T-cell (primary cell): ENCODE results near the gene LNP1. TPM values are rescaled to one million over a fixed set of nuclear protein-coding genes. Genes with fewer than 3 reads are reported as not detected.

Source experiments
- ATAC-seq, 4 experiments: fragments of 200-7000 bp in 3 of 4; fragments of 150-1000 bp in 1 of 4; cut with Tn5 transposase; replicated peaks in 1 of 4; 1 replicate in 3 of 4; 2 replicates in 1 of 4; pipeline ENCODE4 v1.10.0; 2021; ENCODE audit warnings: moderate library complexity in 3 of 4, mild to moderate bottlenecking in 2 of 4, moderate number of reproducible peaks in 1 of 4
- CTCF ChIA-PET, 2 donors: fragments of 300-600 bp; sonication (Branson Sonifier 250); formaldehyde crosslinking; loops; one replicate each; lab custom pipeline; 2022; ENCODE audit warnings: antibody characterized with exemption in 2 of 2; lab: Charles Lee
- POLR2A ChIA-PET, 2 donors: fragments of 300-600 bp; sonication (Branson Sonifier 250); formaldehyde crosslinking; loops; one replicate each; lab custom pipeline; 2022; ENCODE audit warnings: antibody characterized with exemption in 2 of 2; lab: Charles Lee
- DNase-seq, 35 experiments: peaks; one replicate each; pipeline versions ENCODE4 v3.0.0 to v3.0.0-alpha.2; 2013 to 2023
- H3K27ac ChIP-seq: one replicate; pipeline ENCODE4 v1.5.1; 2013; ENCODE audit warnings: low read length
- H3K27me3 ChIP-seq, 2 experiments: replicated peaks in 1 of 2; 1 replicate in 1 of 2; 2 replicates in 1 of 2; pipeline versions ENCODE4 v1.6.1 to v1.7.0; 2013; ENCODE audit warnings: low read length in 1 of 2, mixed read lengths in 1 of 2; ENCODE audit not compliant: control insufficient read depth in 2 of 2, insufficient read depth in 2 of 2; ENCODE audit errors: extremely low read depth in 1 of 2
- H3K36me3 ChIP-seq, 2 donors: 1 replicate in 1 of 2; 2 replicates in 1 of 2; pipeline versions ENCODE4 v1.6.1 to v1.7.0; 2013; ENCODE audit warnings: low read length in 1 of 2; ENCODE audit not compliant: control insufficient read depth in 2 of 2, insufficient read depth in 1 of 2; ENCODE audit errors: extremely low read depth in 1 of 2
- H3K4me1 ChIP-seq, 2 experiments: 1 replicate in 1 of 2; 2 replicates in 1 of 2; pipeline versions ENCODE4 v1.6.1 to v1.7.0; 2013; ENCODE audit warnings: low read length in 2 of 2, mixed read lengths in 1 of 2; ENCODE audit not compliant: insufficient read depth in 2 of 2, control insufficient read depth in 1 of 2; ENCODE audit errors: extremely low read depth in 1 of 2
- H3K4me3 ChIP-seq, 2 donors: 1 replicate in 1 of 2; 2 replicates in 1 of 2; pipeline versions ENCODE4 v1.5.1 to v1.7.0; 2013; ENCODE audit warnings: mild to moderate bottlenecking in 2 of 2, low read length in 1 of 2, moderate library complexity in 1 of 2; ENCODE audit not compliant: control insufficient read depth in 1 of 2; ENCODE audit errors: extremely low read depth in 1 of 2
- H3K9me3 ChIP-seq: 2 replicates; pipeline ENCODE4 v1.7.0; 2013
- H3K27ac Mint-ChIP-seq, 2 donors: one replicate each; pipeline ENCODE4 v1.8.0; 2020 to 2021; ENCODE audit warnings: mild to moderate bottlenecking in 2 of 2, mixed read lengths in 2 of 2
- H3K27me3 Mint-ChIP-seq, 2 donors: one replicate each; pipeline ENCODE4 v1.8.0; 2021 to 2022; ENCODE audit warnings: mixed read lengths in 2 of 2
- H3K36me3 Mint-ChIP-seq: one replicate; pipeline ENCODE4 v1.8.0; 2021; ENCODE audit warnings: mixed read lengths
- H3K4me1 Mint-ChIP-seq, 3 donors: one replicate each; pipeline ENCODE4 v1.8.0; 2020 to 2022; ENCODE audit warnings: mixed read lengths in 3 of 3, mild to moderate bottlenecking in 1 of 3
- H3K4me3 Mint-ChIP-seq, 3 donors: one replicate each; pipeline ENCODE4 v1.8.0; 2020 to 2022; ENCODE audit warnings: mild to moderate bottlenecking in 3 of 3, mixed read lengths in 3 of 3, moderate library complexity in 3 of 3
- H3K9me3 Mint-ChIP-seq, 3 donors: one replicate each; pipeline ENCODE4 v1.8.0; 2020 to 2022; ENCODE audit warnings: mixed read lengths in 3 of 3
- WGBS: methylation state at CpG from one replicate; pipeline ENCODE4 v1.1.5; 2013; ENCODE audit warnings: missing lambda C conversion rate; ENCODE audit not compliant: insufficient coverage; 5-methylcytosine and 5-hydroxymethylcytosine counted together
- total RNA-seq, 35 experiments: library from RNA in 6 of 35; stranded (reverse) in 6 of 35; fragments of 120-200 nt in 1 of 35; gene quantifications; one replicate each; pipeline versions ENCODE4 v1.2.1 to v1.2.4 and lab custom pipeline; 2013 to 2026

LNP1 gene
- total RNA-seq, 5 donors from 2014 or later (not counting 1 experiment from before 2014, with no cell fraction given) = 0.88 to 1.7 (median 1.4) TPM

DNA sequence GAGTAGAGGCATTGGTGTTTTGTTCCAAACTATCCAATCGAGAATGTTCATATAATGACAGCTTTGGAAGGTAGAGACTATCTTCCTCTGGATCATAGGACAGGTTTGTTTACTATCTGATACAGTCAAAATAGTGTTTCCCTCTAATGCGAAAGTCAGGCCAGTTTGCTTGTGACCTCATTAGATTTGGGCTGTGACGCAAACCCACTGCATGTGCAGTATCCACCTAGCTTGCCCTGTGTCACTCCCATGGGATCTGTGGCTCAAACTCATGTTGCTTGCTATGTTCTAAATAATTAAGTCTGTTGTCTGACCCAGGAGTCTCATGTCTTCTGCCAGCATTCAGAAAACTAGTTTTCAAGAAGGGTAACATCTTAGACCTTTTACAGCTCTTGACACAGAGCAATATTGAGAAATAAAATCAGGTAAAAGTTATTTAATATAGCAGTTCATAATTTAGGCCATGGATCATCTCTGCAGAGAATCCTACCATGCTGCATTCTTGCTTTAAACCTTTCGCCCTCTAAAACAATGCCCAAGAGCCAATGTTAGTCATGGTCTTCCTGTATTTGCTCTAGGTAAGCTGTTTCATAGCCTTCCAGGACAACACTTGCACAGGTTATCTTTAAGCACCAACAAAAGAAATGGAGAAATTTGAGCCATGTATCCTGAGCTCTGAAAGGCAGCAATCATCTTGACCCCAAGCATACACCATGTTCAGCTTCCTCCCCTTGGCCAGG is 40.4 kb upstream of the LNP1 start:
- Mint-ChIP-seq H3K36me3 (peaks cover 62% of the 10 kb centered on the region), H3K27ac (peak overlapping the region in 1 of 2 donors; percentile 8), H3K27me3 (no peaks in the 10 kb centered on the region)

DNA sequence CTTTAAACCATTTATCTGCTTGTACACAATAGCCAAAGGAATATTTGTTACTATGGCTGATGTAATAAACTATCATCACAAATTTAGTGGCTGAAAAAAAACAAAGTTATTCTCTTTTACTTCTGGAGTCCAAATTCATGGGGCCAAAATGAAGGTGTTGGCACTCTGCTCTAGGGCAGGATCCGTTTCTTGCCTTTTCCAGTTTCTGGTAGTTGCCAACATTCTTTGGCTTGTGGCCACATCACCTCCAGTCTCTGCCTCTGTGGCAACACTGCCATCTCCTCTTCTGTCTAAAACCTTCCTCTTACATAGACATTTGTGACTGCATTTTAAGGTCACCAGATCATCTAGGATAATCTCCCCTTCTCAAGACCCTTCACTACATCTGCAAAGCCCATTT is 39.4 kb upstream of the LNP1 start:
- Histone ChIP-seq H3K27ac (no peak overlapping the region), H3K4me1 (no peaks in the 10 kb centered on the region), H3K36me3 (peaks cover 5 to 33% of the 10 kb centered on the region in 2 donors), H3K4me3 (no peak overlapping the region), H3K27me3 (no peaks in the 10 kb centered on the region), H3K9me3 (no peaks in the 10 kb centered on the region)
- ATAC-seq (no peak), DNase-seq (no peak)
- no peaks in the 10 kb centered on the region for H3K27me3 Mint-ChIP-seq
- 100% methylated on average over 1 of the region's 1 CpG for WGBS
- no peak overlapping the region for H3K4me3 Mint-ChIP-seq
- H3K36me3 Mint-ChIP-seq = peaks cover 64% of the 10 kb centered on the region
- H3K4me1 Mint-ChIP-seq = no peaks in the 10 kb centered on the region
- H3K9me3 Mint-ChIP-seq = peaks cover 4% of the 10 kb centered on the region in 3 donors
- H3K27ac Mint-ChIP-seq = peak overlapping the region in 1 of 2 donors; percentile 34
- ChIA-PET POLR2A (no interaction called here), CTCF (interaction anchor here in 1 of 2 donors (0.6 kb wide), 1 partner anchor 206 kb away, joined by 5 read pairs; no protein-coding TSS in a partner anchor)

More for the DNA sequence above, 40.4 kb upstream of the LNP1 start:
- no peaks in the 10 kb centered on the region for H3K27me3 ChIP-seq
- H3K4me1 ChIP-seq = no peaks in the 10 kb centered on the region
- no peak overlapping the region for H3K27ac ChIP-seq
- H3K9me3 ChIP-seq = no peaks in the 10 kb centered on the region
- DNase-seq = no peak
- peaks cover 3 to 29% of the 10 kb centered on the region in 2 donors for H3K36me3 ChIP-seq
- WGBS = 97% methylated on average over 3 of the region's 4 CpGs
- Mint-ChIP-seq H3K9me3 (peaks cover 4% of the 10 kb centered on the region in 3 donors), H3K4me3 (no peak overlapping the region), H3K4me1 (no peaks in the 10 kb centered on the region)
- no peak overlapping the region for H3K4me3 ChIP-seq
- ATAC-seq = no peak
- ChIA-PET CTCF (no interaction called here), POLR2A (interaction anchor here (0.5 to 0.6 kb wide), 2 partner anchors 223 to 461 kb away, joined by 3 read pairs; no protein-coding TSS in a partner anchor)

DNA sequence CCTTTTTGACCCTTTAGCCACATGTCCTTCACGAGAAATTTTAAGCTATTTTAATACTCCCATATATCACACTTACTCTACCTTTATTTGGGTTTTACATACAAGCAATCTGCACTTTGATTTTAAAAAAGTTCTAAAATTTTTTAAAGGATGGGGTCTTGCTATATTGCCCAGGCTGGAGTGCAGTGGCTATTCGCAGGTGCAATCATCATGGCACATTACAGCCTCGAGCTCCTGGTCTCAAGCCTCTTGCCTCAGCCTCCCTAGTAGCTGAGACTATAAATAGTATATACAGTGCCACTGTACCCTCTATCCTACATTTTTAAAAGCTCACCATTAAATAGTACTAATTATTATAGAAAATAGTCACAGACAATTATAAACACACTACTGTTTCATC is 36.9 kb upstream of the LNP1 start:
- peaks cover 4% of the 10 kb centered on the region in 3 donors for H3K9me3 Mint-ChIP-seq
- peaks cover 7 to 38% of the 10 kb centered on the region in 2 donors for H3K36me3 ChIP-seq
- no peak overlapping the region for H3K27ac ChIP-seq
- H3K27ac Mint-ChIP-seq = no peak overlapping the region
- no peaks in the 10 kb centered on the region for H3K4me1 ChIP-seq
- WGBS = no CpG with 5 or more reads among the region's 3 CpGs
- POLR2A ChIA-PET = interaction anchor here in 1 of 2 donors (0.6 kb wide), 1 partner anchor 22 kb away, joined by 3 read pairs; no protein-coding TSS in a partner anchor
- DNase-seq (no peak), ATAC-seq (no peak)
- no peak overlapping the region for H3K4me3 ChIP-seq
- no peaks in the 10 kb centered on the region for H3K4me1 Mint-ChIP-seq
- CTCF ChIA-PET = interaction anchor here in 1 of 2 donors (0.6 kb wide), 1 partner anchor 1864 kb away, joined by 7 read pairs; no protein-coding TSS in a partner anchor
- H3K27me3 ChIP-seq = no peaks in the 10 kb centered on the region
- H3K9me3 ChIP-seq = no peaks in the 10 kb centered on the region
- peaks cover 71% of the 10 kb centered on the region for H3K36me3 Mint-ChIP-seq
- no peaks in the 10 kb centered on the region for H3K27me3 Mint-ChIP-seq
- H3K4me3 Mint-ChIP-seq = no peak overlapping the region

DNA sequence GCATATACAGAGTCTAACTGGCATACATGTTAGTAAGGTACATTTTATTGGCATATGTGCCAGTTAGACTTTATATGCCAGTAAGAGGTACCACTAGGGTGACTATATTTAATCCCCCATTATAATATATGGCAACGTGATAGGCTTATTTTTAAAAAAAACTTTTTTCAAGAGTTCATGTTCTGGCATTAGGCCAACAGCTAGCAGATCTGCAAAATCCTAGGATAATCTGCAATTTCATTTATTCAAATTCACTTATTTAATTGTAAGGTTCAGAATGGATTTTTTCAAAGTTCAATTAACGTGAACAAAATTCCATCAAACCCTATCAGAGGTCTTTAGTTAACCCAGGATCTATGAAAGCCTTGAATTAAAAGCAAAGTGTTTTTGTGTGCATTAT is 34.9 kb upstream of the LNP1 start:
- no peaks in the 10 kb centered on the region for H3K4me1 ChIP-seq
- DNase-seq (no peak), ATAC-seq (no peak)
- no peaks in the 10 kb centered on the region for H3K9me3 ChIP-seq
- no peak overlapping the region for H3K4me3 ChIP-seq
- peaks cover 7 to 49% of the 10 kb centered on the region in 2 donors for H3K36me3 ChIP-seq
- no peak overlapping the region for H3K4me3 Mint-ChIP-seq
- H3K27ac Mint-ChIP-seq = no peak overlapping the region
- no CpG with 5 or more reads among the region's 2 CpGs for whole genome bisulfite sequencing
- POLR2A ChIA-PET = no interaction called here
- H3K27ac ChIP-seq = no peak overlapping the region
- peaks cover 60% of the 10 kb centered on the region for H3K36me3 Mint-ChIP-seq
- no peaks in the 10 kb centered on the region for H3K27me3 Mint-ChIP-seq
- peaks cover 4% of the 10 kb centered on the region in 3 donors for H3K9me3 Mint-ChIP-seq
- H3K4me1 Mint-ChIP-seq = no peaks in the 10 kb centered on the region
- H3K27me3 ChIP-seq = no peaks in the 10 kb centered on the region
- CTCF ChIA-PET = interaction anchor here in 1 of 2 donors (0.7 kb wide), 1 partner anchor 381 kb away, joined by 3 read pairs; no protein-coding TSS in a partner anchor

DNA sequence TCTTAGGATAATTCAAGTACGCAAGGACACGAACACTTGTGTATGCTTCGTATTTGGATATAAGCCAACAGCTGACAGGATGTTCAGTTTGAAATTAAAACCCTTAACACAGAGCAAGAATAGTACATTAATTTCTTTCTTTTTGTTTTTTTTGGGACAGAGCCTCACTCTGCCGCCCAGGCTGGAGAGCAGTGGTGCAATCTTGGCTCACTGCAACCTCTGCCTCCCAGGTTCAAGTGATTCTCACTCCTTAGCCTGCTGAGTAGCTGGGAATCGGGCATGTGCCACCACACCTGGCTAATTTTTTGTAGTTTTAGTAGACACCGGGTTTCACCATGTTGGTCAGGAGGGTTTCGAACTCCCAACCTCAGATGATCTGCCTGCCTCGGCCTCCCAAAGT is 32.9 kb upstream of the LNP1 start:
- WGBS = 100% methylated on average over 2 of the region's 8 CpGs
- no peak for ATAC-seq
- Mint-ChIP-seq H3K9me3 (no peaks in the 10 kb centered on the region), H3K27ac (no peak overlapping the region), H3K36me3 (peaks cover 55% of the 10 kb centered on the region), H3K4me3 (no peak overlapping the region), H3K27me3 (no peaks in the 10 kb centered on the region), H3K4me1 (no peaks in the 10 kb centered on the region)
- Histone ChIP-seq H3K27ac (no peak overlapping the region), H3K9me3 (no peaks in the 10 kb centered on the region), H3K4me3 (no peak overlapping the region), H3K36me3 (peaks cover 4 to 54% of the 10 kb centered on the region in 2 donors), H3K27me3 (no peaks in the 10 kb centered on the region), H3K4me1 (no peaks in the 10 kb centered on the region)
- ChIA-PET POLR2A (no interaction called here), CTCF (interaction anchor here in 1 of 2 donors (1.1 kb wide), 1 partner anchor 53 kb away, joined by 5 read pairs; no protein-coding TSS in a partner anchor)
- DNase-seq = no peak

DNA sequence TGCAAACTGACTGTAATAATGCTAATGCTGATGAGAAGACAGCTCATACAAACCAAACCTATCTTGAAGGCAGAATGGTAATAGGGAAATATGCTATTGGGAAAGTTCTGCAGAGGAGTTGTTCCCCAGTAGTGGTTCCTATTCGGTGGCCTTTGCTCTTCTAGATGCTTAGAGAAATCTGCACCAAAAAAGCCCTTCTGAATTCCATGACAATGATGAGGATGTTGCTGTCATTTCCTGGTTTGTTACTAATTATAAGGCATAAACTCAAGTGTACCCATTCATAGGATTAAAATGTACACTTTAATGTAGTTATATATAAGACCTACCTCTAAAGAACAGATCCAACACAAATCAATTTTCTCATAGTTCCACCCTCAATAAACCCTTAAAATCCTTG is 30.6 kb upstream of the LNP1 start:
- ATAC-seq = no peak
- POLR2A ChIA-PET = no interaction called here
- CTCF ChIA-PET = no interaction called here
- Mint-ChIP-seq H3K27me3 (no peaks in the 10 kb centered on the region), H3K36me3 (peaks cover 46% of the 10 kb centered on the region), H3K4me1 (no peaks in the 10 kb centered on the region), H3K9me3 (no peaks in the 10 kb centered on the region), H3K4me3 (no peak overlapping the region), H3K27ac (no peak overlapping the region)
- DNase-seq = no peak
- Histone ChIP-seq H3K36me3 (peaks cover 4 to 48% of the 10 kb centered on the region in 2 donors), H3K27me3 (no peaks in the 10 kb centered on the region), H3K27ac (no peak overlapping the region), H3K4me1 (no peaks in the 10 kb centered on the region), H3K9me3 (no peaks in the 10 kb centered on the region), H3K4me3 (no peak overlapping the region)
- no CpG with 5 or more reads among the region's 1 CpG for WGBS
